NOMO-1 treated with dmso at 0.1 percent for 144 hours (cell line): ENCODE measurements around the gene DLEC1.
"Not testable (repeated sequence)": the region's sequence is repeated elsewhere in the genome, so short reads cannot be mapped to it uniquely, and the experiment has no call there.

ENCODE experiments used
- DNase-seq: peaks from one replicate; lab custom pipeline; 2025; ENCODE audit not compliant: unreplicated experiment; lab: John Stamatoyannopoulos, UW

Gene DLEC1

GRCh38 chr3:38119821-38120692 is 81.0 kb downstream of the DLEC1 start:
- DNase-seq, result no peak

- DNase-seq, result no peak
Observed at GRCh38 chr3:38120693-38121450, 81.9 kb downstream of the DLEC1 start.

- DNase-seq, result no peak
Observed at GRCh38 chr3:38121451-38121831, 82.4 kb downstream of the DLEC1 start.

- DNase-seq, result no peak
Observed at GRCh38 chr3:38121832-38122461, 82.9 kb downstream of the DLEC1 start.

- no peak for DNase-seq
Observed at GRCh38 chr3:38122712-38123290, 83.8 kb downstream of the DLEC1 start.

- DNase-seq, result no peak
Observed at GRCh38 chr3:38124324-38125122, 85.5 kb downstream of the DLEC1 start.

- DNase-seq, result no peak
Observed at GRCh38 chr3:38125305-38126120, 86.5 kb downstream of the DLEC1 start.

- no peak for DNase-seq
Observed at GRCh38 chr3:38126121-38126892, 87.3 kb downstream of the DLEC1 start.

GRCh38 chr3:38127611-38128302 is 88.7 kb downstream of the DLEC1 start:
- no peak for DNase-seq

GRCh38 chr3:38128303-38128655 is 89.3 kb downstream of the DLEC1 start:
- no peak for DNase-seq

GRCh38 chr3:38129058-38129457 is 90.0 kb downstream of the DLEC1 start:
- DNase-seq, result no peak

- no peak for DNase-seq
Observed at GRCh38 chr3:38130631-38131065, 91.6 kb downstream of the DLEC1 start.

- peak; percentile 15 for DNase-seq
Observed at GRCh38 chr3:38131621-38132369, 92.8 kb downstream of the DLEC1 start.

- DNase-seq, result no peak
Observed at GRCh38 chr3:38133209-38133556, 94.2 kb downstream of the DLEC1 start.

GRCh38 chr3:38133557-38134405 is 94.8 kb downstream of the DLEC1 start:
- DNase-seq, result no peak

- not testable (repeated sequence) for DNase-seq
Observed at GRCh38 chr3:38134517-38135143, 95.6 kb downstream of the DLEC1 start.
